ENCODE measurements around the gene ZNRF3.

Gene ZNRF3

DNA sequence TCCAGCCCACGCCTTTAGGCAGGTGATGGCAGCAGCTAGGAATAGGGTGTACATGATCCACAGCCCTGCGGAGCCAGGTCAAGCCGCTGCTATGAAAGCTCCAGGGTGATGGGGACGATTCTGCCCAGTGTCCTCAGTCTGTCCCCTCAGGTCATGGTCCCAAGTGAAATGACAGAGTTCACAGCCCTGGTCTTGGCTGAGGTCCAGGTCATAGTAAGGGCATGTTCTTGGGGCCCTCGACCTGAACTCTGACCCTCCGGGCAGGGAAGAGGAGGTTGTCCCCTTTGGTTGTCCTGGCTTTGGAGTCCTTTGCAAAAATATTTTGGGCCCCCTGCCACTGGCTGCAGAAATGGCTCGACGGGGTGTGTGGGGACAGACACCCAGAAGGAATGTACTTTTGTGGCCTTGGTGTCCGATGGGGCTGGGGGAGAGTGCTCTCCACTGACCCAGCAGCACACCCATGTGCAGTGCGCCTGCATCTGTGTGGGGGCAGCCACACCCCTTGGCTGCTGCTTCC lies 170.9 kb downstream of the ZNRF3 start:
- H3K4me3 ChIP-seq (ENCODE audit: low read depth, low read length) = no peak overlapping the region
- no peaks in the 10 kb centered on the region for H3K9me3 ChIP-seq (ENCODE audit: severe bottlenecking)
- TF ChIP-seq, protein P1, sequence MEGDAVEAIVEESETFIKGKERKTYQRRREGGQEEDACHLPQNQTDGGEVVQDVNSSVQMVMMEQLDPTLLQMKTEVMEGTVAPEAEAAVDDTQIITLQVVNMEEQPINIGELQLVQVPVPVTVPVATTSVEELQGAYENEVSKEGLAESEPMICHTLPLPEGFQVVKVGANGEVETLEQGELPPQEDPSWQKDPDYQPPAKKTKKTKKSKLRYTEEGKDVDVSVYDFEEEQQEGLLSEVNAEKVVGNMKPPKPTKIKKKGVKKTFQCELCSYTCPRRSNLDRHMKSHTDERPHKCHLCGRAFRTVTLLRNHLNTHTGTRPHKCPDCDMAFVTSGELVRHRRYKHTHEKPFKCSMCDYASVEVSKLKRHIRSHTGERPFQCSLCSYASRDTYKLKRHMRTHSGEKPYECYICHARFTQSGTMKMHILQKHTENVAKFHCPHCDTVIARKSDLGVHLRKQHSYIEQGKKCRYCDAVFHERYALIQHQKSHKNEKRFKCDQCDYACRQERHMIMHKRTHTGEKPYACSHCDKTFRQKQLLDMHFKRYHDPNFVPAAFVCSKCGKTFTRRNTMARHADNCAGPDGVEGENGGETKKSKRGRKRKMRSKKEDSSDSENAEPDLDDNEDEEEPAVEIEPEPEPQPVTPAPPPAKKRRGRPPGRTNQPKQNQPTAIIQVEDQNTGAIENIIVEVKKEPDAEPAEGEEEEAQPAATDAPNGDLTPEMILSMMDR (IDR thresholded peaks at IDR 0.05; ENCODE audit: low read depth, low read length) = no peak
- H3K27me3 ChIP-seq (ENCODE audit: insufficient read depth, low read depth, severe bottlenecking) = no peaks in the 10 kb centered on the region
- no peak for DNase-seq
- no peak overlapping the region for H3K27ac ChIP-seq
- H3K36me3 ChIP-seq = peaks cover 12% of the 10 kb centered on the region

DNA sequence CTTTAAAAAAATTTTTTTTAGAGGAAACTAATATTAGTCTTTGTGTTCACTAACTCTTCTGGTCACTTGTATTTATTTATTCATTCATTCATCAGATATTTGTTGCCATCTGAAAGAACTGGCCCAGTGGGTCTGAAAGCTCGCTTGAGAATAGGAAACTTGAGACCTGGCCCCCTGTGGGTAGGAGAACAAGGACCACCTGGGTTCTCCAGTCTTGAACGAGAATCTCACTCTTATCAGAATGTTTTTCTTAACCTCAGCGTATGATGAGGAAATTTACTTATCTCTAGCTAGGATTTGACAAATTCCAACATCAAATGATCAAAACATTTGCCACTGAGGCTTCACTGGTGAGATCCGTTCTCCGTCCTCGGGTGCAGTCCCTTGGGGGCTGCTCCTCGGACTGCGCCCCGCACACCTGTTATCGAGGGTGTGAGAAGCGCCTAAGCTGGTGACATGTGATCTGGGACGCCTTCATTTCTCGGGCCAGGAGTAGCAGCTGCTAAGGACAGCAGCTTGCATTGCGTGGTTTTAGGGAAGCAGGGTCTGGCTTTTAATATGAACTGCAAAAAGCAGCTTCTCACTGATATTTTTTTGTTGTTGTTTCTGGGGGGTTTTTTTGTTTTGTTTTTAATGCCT lies 171.9 kb downstream of the ZNRF3 start:
- DNase-seq = peak; percentile 62
- no peaks in the 10 kb centered on the region for H3K9me3 ChIP-seq (ENCODE audit: severe bottlenecking)
- no peak overlapping the region for H3K4me3 ChIP-seq (ENCODE audit: low read depth, low read length)
- peaks cover 4% of the 10 kb centered on the region; the same call in 1 of the 2 replicates for H3K36me3 ChIP-seq
- TF ChIP-seq, protein P1 (IDR thresholded peaks at IDR 0.05; ENCODE audit: low read depth, low read length) = no peak
- no peaks in the 10 kb centered on the region for H3K27me3 ChIP-seq (ENCODE audit: insufficient read depth, low read depth, severe bottlenecking)
- no peak overlapping the region for H3K27ac ChIP-seq

DNA sequence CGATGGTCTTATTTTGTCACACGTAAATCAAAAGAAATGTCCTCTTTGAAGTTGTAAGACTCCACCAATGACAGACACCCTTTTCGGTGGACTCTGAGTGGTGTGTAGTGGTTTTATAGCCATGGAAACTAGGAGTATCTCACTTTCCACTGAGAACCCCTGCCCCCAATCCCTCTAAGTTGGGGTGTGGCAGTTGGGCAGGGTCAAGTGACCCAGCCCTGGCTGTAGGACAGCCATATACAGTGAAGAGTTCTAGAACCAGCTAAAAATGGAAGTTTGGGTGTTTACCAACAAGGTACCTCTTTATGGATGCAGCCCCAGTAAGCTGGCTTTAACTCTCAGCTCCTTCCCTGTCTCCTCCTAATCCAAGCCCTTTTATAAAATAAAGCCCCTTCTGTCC lies 173.1 kb downstream of the ZNRF3 start:
- Histone ChIP-seq H3K4me3 (ENCODE audit: low read depth, low read length) (no peak overlapping the region), H3K36me3 (no peaks in the 10 kb centered on the region; the same call in 1 of the 2 replicates), H3K27ac (peak overlapping the region; percentile 57), H3K27me3 (ENCODE audit: insufficient read depth, low read depth, severe bottlenecking) (no peaks in the 10 kb centered on the region), H3K9me3 (ENCODE audit: severe bottlenecking) (no peaks in the 10 kb centered on the region)
- DNase-seq = no peak
- TF ChIP-seq, protein P1 (IDR thresholded peaks at IDR 0.05; ENCODE audit: low read depth, low read length) = no peak

DNA sequence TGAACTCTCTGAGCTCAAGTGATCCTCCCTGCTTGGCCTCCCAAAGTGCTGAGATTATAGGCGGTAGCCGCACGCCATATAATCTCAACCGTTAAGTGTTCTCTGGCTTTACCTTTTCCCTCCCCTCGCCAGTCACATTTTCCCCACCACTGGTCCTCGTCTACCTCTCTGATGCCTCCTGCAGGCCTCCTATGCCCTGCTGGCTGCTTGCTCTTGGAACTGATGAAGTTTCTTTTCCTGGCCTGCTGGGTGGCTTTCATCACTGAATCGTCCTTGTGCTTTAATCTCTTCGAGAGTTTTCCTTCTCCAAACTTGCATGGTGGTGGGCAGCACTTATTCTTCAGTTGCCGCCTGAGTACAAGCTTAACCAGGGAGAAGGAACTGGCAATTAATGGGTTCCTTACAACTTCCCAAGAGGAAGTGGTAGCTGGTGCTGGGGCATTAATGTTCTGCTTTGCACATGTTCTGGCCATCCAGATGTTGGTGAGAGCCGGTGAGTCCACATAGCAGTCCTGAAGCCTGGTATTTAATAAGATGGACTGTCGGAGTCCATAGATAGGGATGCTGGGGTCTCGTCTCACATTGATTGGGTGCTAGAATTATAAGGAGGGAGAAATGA lies 177.0 kb downstream of the ZNRF3 start:
- DNase-seq = no peak
- no peaks in the 10 kb centered on the region for H3K36me3 ChIP-seq
- H3K27ac ChIP-seq = no peak overlapping the region
- TF ChIP-seq, protein P1 (IDR thresholded peaks at IDR 0.05; ENCODE audit: low read depth, low read length) = no peak
- H3K4me3 ChIP-seq (ENCODE audit: low read depth, low read length) = no peak overlapping the region
- no peaks in the 10 kb centered on the region for H3K9me3 ChIP-seq (ENCODE audit: severe bottlenecking)
- H3K27me3 ChIP-seq (ENCODE audit: insufficient read depth, low read depth, severe bottlenecking) = no peaks in the 10 kb centered on the region

DNA sequence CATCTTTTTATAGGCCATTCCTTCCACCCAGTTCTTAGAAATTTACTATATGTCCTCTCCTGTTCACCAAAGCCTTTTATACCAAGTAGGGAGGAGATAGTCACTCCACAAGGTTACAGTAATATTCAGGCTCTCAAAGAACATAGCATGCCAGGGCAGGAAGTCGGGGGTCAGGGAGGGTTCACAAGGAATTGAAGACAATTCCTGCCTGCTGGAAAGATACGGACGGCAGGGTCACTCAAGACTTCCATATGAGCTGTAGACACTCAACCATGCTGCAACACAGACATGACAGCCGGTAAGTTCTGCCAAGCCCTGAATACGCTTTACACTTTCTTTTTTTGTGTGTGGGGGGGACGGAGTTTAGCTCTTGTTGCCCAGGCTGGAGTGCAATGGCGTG lies 177.6 kb downstream of the ZNRF3 start:
- no peak overlapping the region for H3K4me3 ChIP-seq (ENCODE audit: low read depth, low read length)
- no peaks in the 10 kb centered on the region for H3K36me3 ChIP-seq
- TF ChIP-seq, protein P1 (IDR thresholded peaks at IDR 0.05; ENCODE audit: low read depth, low read length) = no peak
- no peaks in the 10 kb centered on the region for H3K9me3 ChIP-seq (ENCODE audit: severe bottlenecking)
- DNase-seq = no peak
- no peak overlapping the region for H3K27ac ChIP-seq
- no peaks in the 10 kb centered on the region for H3K27me3 ChIP-seq (ENCODE audit: insufficient read depth, low read depth, severe bottlenecking)
